CD4-positive, alpha-beta T cell (primary cell): ENCODE measurements around the gene CLEC16A. TPM values are rescaled to one million over a fixed set of nuclear protein-coding genes. Genes with fewer than 3 reads are reported as not detected.
"Not testable (repeated sequence)": the region's sequence is repeated elsewhere in the genome, so short reads cannot be mapped to it uniquely, and the experiment has no call there.

ENCODE experiments used
- ATAC-seq: fragments of 200-7000 bp; cut with Tn5 transposase; one replicate; pipeline ENCODE4 v1.10.0; 2022; ENCODE audit warnings: mild to moderate bottlenecking; ENCODE audit not compliant: poor library complexity
- CTCF ChIA-PET: fragments of 350-600 bp; sonication (Branson Sonifier 250); formaldehyde crosslinking; loops from one replicate; lab custom pipeline; 2021; ENCODE audit warnings: antibody characterized with exemption, inconsistent platforms; lab: Charles Lee
- POLR2A ChIA-PET: fragments of 350-600 bp; sonication (Branson Sonifier 250); formaldehyde crosslinking; loops from one replicate; lab custom pipeline; 2021; ENCODE audit warnings: antibody characterized with exemption, inconsistent platforms; lab: Charles Lee
- DNase-seq, 14 experiments: peaks; one replicate each; pipeline ENCODE4 v3.0.0-alpha.2; 2013 to 2020; ENCODE audit warnings: mixed read lengths in 2 of 14
- H3K27ac ChIP-seq, 2 donors: one replicate each; pipeline versions ENCODE4 v1.5.1 to v1.7.0; 2013; ENCODE audit warnings: low read length in 2 of 2, low read depth in 1 of 2, mild to moderate bottlenecking in 1 of 2
- H3K27me3 ChIP-seq, 2 experiments: 1 replicate in 1 of 2; 2 replicates in 1 of 2; pipeline versions ENCODE4 v1.6.1 to v1.7.0; 2013; ENCODE audit warnings: low read length in 2 of 2, control low read depth in 1 of 2, mild to moderate bottlenecking in 1 of 2, moderate library complexity in 1 of 2; ENCODE audit not compliant: insufficient read depth in 2 of 2, control insufficient read depth in 1 of 2
- H3K36me3 ChIP-seq: one replicate; pipeline ENCODE4 v1.6.1; 2013; ENCODE audit warnings: low read length, control low read depth; ENCODE audit not compliant: insufficient read depth
- H3K4me1 ChIP-seq: one replicate; pipeline ENCODE4 v1.6.1; 2013; ENCODE audit warnings: low read length, control low read depth; ENCODE audit not compliant: insufficient read depth
- H3K4me3 ChIP-seq: one replicate; pipeline ENCODE4 v1.5.1; 2013; ENCODE audit warnings: mild to moderate bottlenecking, low read length, moderate library complexity
- H3K9me3 ChIP-seq, 2 experiments: 1 replicate in 1 of 2; 2 replicates in 1 of 2; pipeline versions ENCODE4 v1.6.1 to v1.7.0; 2013; ENCODE audit warnings: low read length in 2 of 2, mild to moderate bottlenecking in 2 of 2, control low read depth in 1 of 2, moderate library complexity in 1 of 2; ENCODE audit not compliant: control insufficient read depth in 1 of 2, insufficient read depth in 1 of 2
- H3K27ac Mint-ChIP-seq: one replicate; pipeline ENCODE4 v1.8.0; 2020; ENCODE audit warnings: mixed read lengths
- H3K27me3 Mint-ChIP-seq: one replicate; pipeline ENCODE4 v1.8.0; 2021; ENCODE audit warnings: mixed read lengths
- H3K36me3 Mint-ChIP-seq: one replicate; pipeline ENCODE4 v1.8.0; 2021; ENCODE audit warnings: low read depth, mixed read lengths
- H3K4me1 Mint-ChIP-seq: one replicate; pipeline ENCODE4 v1.8.0; 2021; ENCODE audit warnings: low read depth, mixed read lengths
- H3K4me3 Mint-ChIP-seq: one replicate; pipeline ENCODE4 v1.8.0; 2020; ENCODE audit warnings: mild to moderate bottlenecking, mixed read lengths
- H3K9me3 Mint-ChIP-seq: one replicate; pipeline ENCODE4 v1.8.0; 2020; ENCODE audit warnings: mixed read lengths
- intact Hi-C, 2 experiments: fragments of 100-400 bp; cut with DNase I in 1 of 2; cut with micrococcal nuclease in 1 of 2; formaldehyde crosslinking; loops; one replicate each; pipeline versions ENCODE4 v1.15.1 to v1.9.0; 2023 to 2025; cut with DNase I, micrococcal nuclease
- total RNA-seq, 174 experiments: library from RNA in 2 of 174; stranded (reverse) in 2 of 174; gene quantifications; one replicate each; pipeline ENCODE4 v1.2.3 and lab custom pipeline; 2021 to 2026
- TF ChIP-seq, protein P1 (sequence below): fragments of 200-600 bp; IDR thresholded peaks from one replicate; pipeline ENCODE4 v1.8.0; 2022; ENCODE audit warnings: antibody characterized with exemption, mild to moderate bottlenecking

CLEC16A gene
- total RNA-seq, 2 experiments from 2014 or later, result 21.7 to 22.7 TPM

DNA sequence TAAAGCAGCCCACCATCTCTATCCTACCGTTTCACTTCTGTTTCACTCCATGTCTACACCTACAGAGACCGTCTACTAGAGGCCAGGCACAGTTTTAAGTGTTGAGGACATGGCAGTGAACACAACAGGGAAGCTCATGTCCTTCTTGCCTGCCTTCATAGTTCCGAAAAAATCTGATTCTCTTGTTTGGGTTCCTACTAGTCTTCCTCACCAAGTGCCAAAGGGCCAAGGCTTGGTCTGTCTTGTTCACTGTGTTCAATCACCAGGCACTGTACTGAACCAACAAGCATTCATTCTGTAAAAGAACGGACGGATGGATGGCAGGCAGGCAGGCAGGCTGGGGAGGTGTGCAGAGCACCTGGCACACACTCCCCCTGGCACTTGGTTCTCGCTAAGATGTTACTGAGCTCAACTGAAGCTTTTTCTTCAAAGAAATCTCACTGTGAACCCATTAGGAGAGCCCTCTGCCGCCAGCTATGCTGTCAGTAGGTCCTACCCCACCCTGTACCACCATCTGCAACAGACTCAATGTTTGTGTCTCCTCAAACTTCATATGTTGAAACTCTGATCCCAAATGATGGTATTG, 4.6 kb upstream of the CLEC16A start:
- DNase-seq (no peak), ATAC-seq (no peak)
- no peaks in the 10 kb centered on the region for H3K27me3 ChIP-seq
- H3K4me3 ChIP-seq, result peak overlapping the region; percentile 70
- ChIA-PET CTCF (interaction anchor here (1.7 kb wide), 1 partner anchor 14 kb away, joined by 5 read pairs; no protein-coding TSS in a partner anchor), POLR2A (interaction anchor here (1.7 to 3.9 kb wide), 2 partner anchors 196 to 316 kb away, joined by 5 to 22 read pairs; partner anchors contain the start of genes NUBP1 and SOCS1)
- intact Hi-C loops, result loop anchor here (5.0 to 10.0 kb wide), 7 partner anchors 192 to 1145 kb away; partner anchors contain the start of genes GSPT1 (in 1 of the 2), NUBP1 (in 1 of the 2), SNX29 (in 1 of the 2) and TXNDC11 (in 1 of the 2)
- H3K9me3 ChIP-seq, result no peaks in the 10 kb centered on the region
- Mint-ChIP-seq H3K4me1 (peaks cover 85% of the 10 kb centered on the region), H3K27me3 (no peaks in the 10 kb centered on the region), H3K27ac (peak overlapping the region; percentile 47), H3K36me3 (peaks cover 31% of the 10 kb centered on the region), H3K4me3 (peak overlapping the region; percentile 92), H3K9me3 (no peaks in the 10 kb centered on the region)
- peaks cover 72% of the 10 kb centered on the region for H3K4me1 ChIP-seq
- no peak overlapping the region for H3K27ac ChIP-seq
- TF ChIP-seq, protein P1, sequence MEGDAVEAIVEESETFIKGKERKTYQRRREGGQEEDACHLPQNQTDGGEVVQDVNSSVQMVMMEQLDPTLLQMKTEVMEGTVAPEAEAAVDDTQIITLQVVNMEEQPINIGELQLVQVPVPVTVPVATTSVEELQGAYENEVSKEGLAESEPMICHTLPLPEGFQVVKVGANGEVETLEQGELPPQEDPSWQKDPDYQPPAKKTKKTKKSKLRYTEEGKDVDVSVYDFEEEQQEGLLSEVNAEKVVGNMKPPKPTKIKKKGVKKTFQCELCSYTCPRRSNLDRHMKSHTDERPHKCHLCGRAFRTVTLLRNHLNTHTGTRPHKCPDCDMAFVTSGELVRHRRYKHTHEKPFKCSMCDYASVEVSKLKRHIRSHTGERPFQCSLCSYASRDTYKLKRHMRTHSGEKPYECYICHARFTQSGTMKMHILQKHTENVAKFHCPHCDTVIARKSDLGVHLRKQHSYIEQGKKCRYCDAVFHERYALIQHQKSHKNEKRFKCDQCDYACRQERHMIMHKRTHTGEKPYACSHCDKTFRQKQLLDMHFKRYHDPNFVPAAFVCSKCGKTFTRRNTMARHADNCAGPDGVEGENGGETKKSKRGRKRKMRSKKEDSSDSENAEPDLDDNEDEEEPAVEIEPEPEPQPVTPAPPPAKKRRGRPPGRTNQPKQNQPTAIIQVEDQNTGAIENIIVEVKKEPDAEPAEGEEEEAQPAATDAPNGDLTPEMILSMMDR, result no peak
- H3K36me3 ChIP-seq, result no peaks in the 10 kb centered on the region

DNA sequence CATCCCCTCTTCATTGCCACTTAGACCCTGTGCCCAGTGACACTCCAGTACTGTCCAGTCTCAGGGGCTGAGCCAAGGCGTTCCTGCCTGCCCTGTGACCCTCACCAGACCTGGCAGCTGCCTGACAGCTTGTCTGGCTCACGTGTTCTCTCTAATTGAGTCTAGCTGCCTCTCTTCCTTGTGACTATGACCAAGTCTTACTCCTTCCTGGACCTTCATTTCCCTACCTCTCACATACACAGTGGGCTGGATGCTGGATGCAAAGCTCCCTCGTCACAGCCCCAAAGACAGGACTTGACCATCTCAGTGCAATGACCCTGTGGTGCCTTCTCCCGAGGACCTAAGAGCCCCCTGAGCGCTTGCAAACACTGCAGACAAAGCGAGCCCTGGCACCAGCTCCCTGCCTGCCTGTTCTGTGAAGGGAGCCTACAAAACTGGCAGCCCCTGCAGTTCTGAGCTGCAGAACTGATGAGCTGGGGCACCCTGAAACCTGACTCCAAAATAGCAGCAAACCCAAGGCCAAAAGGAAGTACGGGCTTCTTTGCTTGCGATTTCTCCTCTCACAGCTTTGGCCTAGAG, 3.8 kb upstream of the CLEC16A start:
- no peak for DNase-seq
- H3K27me3 Mint-ChIP-seq, result no peaks in the 10 kb centered on the region
- H3K27ac Mint-ChIP-seq, result peak overlapping the region; percentile 47
- H3K4me3 Mint-ChIP-seq, result peak overlapping the region; percentile 92
- H3K27ac ChIP-seq, result no peak overlapping the region
- H3K27me3 ChIP-seq, result no peaks in the 10 kb centered on the region
- H3K9me3 ChIP-seq, result no peaks in the 10 kb centered on the region
- ChIA-PET POLR2A (interaction anchor here (0.9 to 3.9 kb wide), 3 partner anchors 9 to 315 kb away, joined by 3 to 22 read pairs (median 5); partner anchors contain the start of genes NUBP1 and SOCS1), CTCF (interaction anchor here (1.7 kb wide), 1 partner anchor 13 kb away, joined by 5 read pairs; no protein-coding TSS in a partner anchor)
- no peaks in the 10 kb centered on the region for H3K36me3 ChIP-seq
- intact Hi-C loops, result loop anchor here (5.0 to 10.0 kb wide), 6 partner anchors 196 to 1144 kb away; partner anchors contain the start of genes GSPT1 (in 1 of the 2), NUBP1 (in 1 of the 2), SNX29 (in 1 of the 2) and TXNDC11 (in 1 of the 2)
- no peaks in the 10 kb centered on the region for H3K9me3 Mint-ChIP-seq
- peak overlapping the region; percentile 70 for H3K4me3 ChIP-seq
- peaks cover 23% of the 10 kb centered on the region for H3K36me3 Mint-ChIP-seq
- H3K4me1 Mint-ChIP-seq, result peaks cover 85% of the 10 kb centered on the region
- no peak for ATAC-seq
- TF ChIP-seq, protein P1, result no peak
- H3K4me1 ChIP-seq, result peaks cover 79% of the 10 kb centered on the region

DNA sequence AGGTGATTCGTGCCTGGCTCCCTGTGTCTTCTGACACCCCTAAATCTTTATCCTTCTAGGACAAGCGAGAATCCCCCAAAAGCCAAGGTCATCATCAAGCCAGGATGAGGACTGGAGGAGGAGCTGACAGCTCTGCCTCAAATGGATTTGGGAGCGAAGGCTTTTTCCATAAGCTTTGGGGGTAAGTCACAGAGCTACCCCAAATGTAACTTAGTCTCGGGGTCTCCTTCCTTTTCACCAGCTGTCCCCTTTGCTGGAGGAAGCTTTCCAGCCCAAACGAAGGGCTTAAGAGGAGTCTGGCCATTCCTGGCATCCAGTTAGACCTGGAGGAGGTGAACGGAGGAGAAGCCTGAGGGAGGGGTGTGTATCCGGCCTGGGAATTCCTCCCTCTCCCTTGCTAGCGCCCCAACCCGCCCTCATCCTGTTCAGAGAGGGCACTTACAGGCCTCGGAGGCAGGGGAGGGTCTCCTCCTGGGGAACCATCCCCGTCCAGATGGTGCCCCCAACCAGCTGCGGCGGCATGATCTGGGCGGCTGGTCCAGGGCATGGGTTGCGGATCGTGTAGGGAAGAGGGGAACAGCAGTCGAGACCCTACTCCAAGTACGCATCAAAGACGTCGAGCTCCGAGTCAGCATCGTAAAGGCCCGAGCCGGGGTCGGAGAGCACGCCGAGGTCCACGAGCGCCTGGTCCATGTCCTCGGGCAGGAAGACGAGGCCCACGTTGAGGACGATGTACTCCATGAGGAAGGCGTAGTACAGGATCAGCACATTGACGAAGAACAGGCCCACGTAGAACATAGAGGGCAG, 3.0 kb upstream of the CLEC16A start:
- Mint-ChIP-seq H3K4me1 (peaks cover 85% of the 10 kb centered on the region), H3K27ac (peak overlapping the region; percentile 47), H3K4me3 (peak overlapping the region; percentile 92), H3K27me3 (no peaks in the 10 kb centered on the region), H3K36me3 (peaks cover 16% of the 10 kb centered on the region), H3K9me3 (no peaks in the 10 kb centered on the region)
- peak overlapping the region in 1 of 2 donors; percentile 14 for H3K27ac ChIP-seq
- H3K36me3 ChIP-seq, result no peaks in the 10 kb centered on the region
- POLR2A ChIA-PET, result interaction anchor here (0.9 to 3.9 kb wide), 5 partner anchors 8 to 856 kb away, joined by 3 to 22 read pairs (median 5); partner anchors contain the start of genes NUBP1, SOCS1, TXNDC11 and ZC3H7A
- intact Hi-C loops, result loop anchor here (5.0 to 10.0 kb wide), 6 partner anchors 197 to 1143 kb away; partner anchors contain the start of genes GSPT1 (in 1 of the 2), NUBP1 (in 1 of the 2), SNX29 (in 1 of the 2) and TXNDC11 (in 1 of the 2)
- TF ChIP-seq, protein P1, result no peak
- H3K4me3 ChIP-seq, result peak overlapping the region; percentile 70
- no peak for ATAC-seq
- DNase-seq, result peak in 1 of 14 experiments; percentile 17
- H3K9me3 ChIP-seq, result no peaks in the 10 kb centered on the region
- CTCF ChIA-PET, result interaction anchor here (1.7 kb wide), 1 partner anchor 13 kb away, joined by 5 read pairs; no protein-coding TSS in a partner anchor
- peaks cover 86% of the 10 kb centered on the region for H3K4me1 ChIP-seq
- H3K27me3 ChIP-seq, result no peaks in the 10 kb centered on the region

DNA sequence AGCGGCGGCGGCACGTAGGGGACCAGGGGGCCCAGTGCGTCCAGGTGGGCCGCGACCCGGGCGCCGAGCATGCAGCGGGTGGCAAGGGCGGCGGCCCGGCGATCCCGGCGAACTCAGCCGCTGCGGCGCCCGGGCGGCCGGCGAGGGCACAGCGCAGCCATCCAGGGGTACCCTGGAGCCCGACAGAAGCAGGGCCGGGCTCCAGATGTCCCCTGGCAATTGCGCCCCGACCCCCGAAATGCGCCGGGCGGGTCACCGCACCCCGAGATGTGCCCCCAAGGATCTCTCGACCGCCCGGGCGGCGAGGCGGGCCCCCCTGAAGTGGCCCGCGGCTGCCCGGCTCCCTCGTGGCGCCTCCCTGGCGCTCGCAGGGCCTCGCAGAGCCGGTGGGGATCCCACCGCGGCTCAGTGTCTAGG, 2.4 kb upstream of the CLEC16A start:
- POLR2A ChIA-PET, result interaction anchor here (0.5 to 3.9 kb wide), 14 partner anchors 10 to 1850 kb away, joined by 3 to 22 read pairs (median 4); partner anchors contain the start of genes GSPT1, HAPSTR1, NUBP1 and SOCS1
- H3K4me3 Mint-ChIP-seq, result peak overlapping the region; percentile 92
- peak overlapping the region; percentile 75 for H3K27ac Mint-ChIP-seq
- CTCF ChIA-PET, H3K27me3 ChIP-seq, DNase-seq, H3K9me3 ChIP-seq, H3K27ac ChIP-seq, H3K27me3 Mint-ChIP-seq, H3K9me3 Mint-ChIP-seq, H3K36me3 ChIP-seq: not testable (repeated sequence)
- H3K4me3 ChIP-seq, result peak overlapping the region; percentile 70
- peaks cover 87% of the 10 kb centered on the region for H3K4me1 ChIP-seq
- peak; percentile 1 for ATAC-seq
- H3K36me3 Mint-ChIP-seq, result peaks cover 11% of the 10 kb centered on the region
- intact Hi-C loops, result loop anchor here (5.0 to 10.0 kb wide), 6 partner anchors 197 to 1143 kb away; partner anchors contain the start of genes GSPT1 (in 1 of the 2), NUBP1 (in 1 of the 2), SNX29 (in 1 of the 2) and TXNDC11 (in 1 of the 2)
- H3K4me1 Mint-ChIP-seq, result peaks cover 81% of the 10 kb centered on the region
